Measurements from ENCODE around the gene WFS1.

Gene WFS1

DNA sequence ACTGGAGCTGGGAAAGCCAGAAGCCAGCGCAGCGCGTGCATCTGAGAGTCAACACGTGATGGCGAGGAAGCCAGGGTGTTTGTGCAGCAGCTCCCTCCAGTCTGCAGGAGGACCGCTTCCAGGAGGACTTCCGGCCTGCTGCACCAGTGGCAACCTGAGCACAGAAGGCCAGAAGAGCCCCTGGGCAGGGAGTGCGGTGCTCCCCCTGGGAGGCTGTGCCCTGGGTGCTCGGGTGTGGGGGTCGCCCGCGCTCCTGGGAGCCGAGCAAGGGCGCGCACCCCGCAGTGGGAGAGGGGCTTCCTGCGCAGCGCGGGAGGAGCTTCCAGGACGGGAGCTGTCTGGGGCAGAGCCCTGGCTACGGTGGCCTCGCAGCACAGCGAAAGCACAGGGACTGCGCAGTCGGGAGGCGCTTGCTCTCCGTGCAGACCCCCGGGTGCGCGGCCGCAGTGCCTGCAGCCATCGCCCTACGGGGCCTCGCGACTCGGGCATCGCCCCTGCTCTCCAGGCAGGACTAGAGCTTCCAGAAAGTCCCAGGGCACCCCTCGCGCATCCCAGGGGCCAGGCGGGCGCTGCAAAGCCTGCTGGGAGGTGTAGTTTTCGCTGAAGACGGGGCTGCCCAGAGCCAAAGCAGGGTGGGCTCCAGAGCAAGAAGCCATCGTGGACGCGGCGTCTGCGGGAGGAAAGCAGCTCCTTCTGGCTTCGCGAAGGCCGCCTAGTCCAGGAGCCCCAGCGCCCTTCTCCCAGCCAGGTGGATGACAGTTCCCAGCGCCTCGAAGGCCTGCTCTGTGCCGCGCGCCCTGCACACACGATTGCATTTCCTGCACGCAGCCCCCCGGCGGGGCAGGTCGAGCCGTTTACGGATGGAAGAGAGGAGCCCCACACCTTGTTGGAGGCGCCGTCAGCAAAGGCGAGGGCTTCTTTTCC lies 24.1 kb upstream of the WFS1 start:
- H3F3A ChIP-seq (ENCODE audit: low read depth) = no peaks in the 10 kb centered on the region
- H4K20me1 ChIP-seq (ENCODE audit: insufficient read depth, low read length, poor library complexity, severe bottlenecking) = no peaks in the 10 kb centered on the region
- no peaks in the 10 kb centered on the region for H3K9me3 ChIP-seq (ENCODE audit: insufficient read depth, low read depth, low read length)
- no peak overlapping the region for H3K9ac ChIP-seq (ENCODE audit: low read depth, low read length, poor library complexity, severe bottlenecking)
- no peaks in the 10 kb centered on the region for H3K79me2 ChIP-seq (ENCODE audit: insufficient read depth, low read length)
- H3K4me1 ChIP-seq (ENCODE audit: insufficient read depth, low read length, poor library complexity, severe bottlenecking) = no peaks in the 10 kb centered on the region
- no peak for TF ChIP-seq EZH2phosphoT487 (IDR thresholded peaks at IDR 0.05; ENCODE audit: borderline replicate concordance)
- TF ChIP-seq, protein P1, sequence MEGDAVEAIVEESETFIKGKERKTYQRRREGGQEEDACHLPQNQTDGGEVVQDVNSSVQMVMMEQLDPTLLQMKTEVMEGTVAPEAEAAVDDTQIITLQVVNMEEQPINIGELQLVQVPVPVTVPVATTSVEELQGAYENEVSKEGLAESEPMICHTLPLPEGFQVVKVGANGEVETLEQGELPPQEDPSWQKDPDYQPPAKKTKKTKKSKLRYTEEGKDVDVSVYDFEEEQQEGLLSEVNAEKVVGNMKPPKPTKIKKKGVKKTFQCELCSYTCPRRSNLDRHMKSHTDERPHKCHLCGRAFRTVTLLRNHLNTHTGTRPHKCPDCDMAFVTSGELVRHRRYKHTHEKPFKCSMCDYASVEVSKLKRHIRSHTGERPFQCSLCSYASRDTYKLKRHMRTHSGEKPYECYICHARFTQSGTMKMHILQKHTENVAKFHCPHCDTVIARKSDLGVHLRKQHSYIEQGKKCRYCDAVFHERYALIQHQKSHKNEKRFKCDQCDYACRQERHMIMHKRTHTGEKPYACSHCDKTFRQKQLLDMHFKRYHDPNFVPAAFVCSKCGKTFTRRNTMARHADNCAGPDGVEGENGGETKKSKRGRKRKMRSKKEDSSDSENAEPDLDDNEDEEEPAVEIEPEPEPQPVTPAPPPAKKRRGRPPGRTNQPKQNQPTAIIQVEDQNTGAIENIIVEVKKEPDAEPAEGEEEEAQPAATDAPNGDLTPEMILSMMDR (conservative IDR thresholded peaks at IDR 0.05; ENCODE audit: low read length) = no peak
- H3K27me3 ChIP-seq (ENCODE audit: insufficient read depth, low read length, poor library complexity, severe bottlenecking) = no peaks in the 10 kb centered on the region
- H3K36me3 ChIP-seq (ENCODE audit: insufficient read depth, low read length) = no peaks in the 10 kb centered on the region
- H3K9me2 ChIP-seq (replicated peaks; ENCODE audit: low read depth, low read length) = no peaks in the 10 kb centered on the region
- no peak overlapping the region for H2AFZ ChIP-seq (ENCODE audit: low read length)
- no peak overlapping the region for H3K4me2 ChIP-seq (ENCODE audit: low read depth, low read length, poor library complexity, severe bottlenecking)
- no peak overlapping the region for H3K4me3 ChIP-seq (ENCODE audit: low read length, poor library complexity, severe bottlenecking)

DNA sequence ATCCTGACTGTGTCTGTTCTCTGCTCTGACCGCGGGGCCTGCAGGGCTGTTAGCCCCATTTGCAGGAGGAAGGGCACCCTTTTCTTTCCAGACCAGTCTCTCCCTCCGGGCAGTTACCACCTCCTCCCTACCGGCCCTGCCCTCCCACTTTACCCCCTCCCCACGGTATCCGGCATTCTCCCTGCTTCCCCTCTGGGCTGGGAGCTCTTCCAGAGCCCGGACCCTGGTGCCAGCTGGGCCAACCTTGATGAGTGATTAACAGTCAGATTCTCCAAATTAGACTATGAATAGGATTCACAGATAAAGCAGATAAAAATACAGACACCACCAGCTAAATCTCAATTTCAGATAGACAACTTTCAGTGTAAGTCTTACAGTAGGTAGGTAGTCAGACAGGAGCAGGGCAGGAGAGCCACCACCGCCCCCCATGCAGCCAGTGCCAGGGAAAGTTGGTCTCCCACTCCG lies 23.4 kb upstream of the WFS1 start:
- no peaks in the 10 kb centered on the region for H3F3A ChIP-seq (ENCODE audit: low read depth)
- no peak overlapping the region for H3K4me2 ChIP-seq (ENCODE audit: low read depth, low read length, poor library complexity, severe bottlenecking)
- H3K36me3 ChIP-seq (ENCODE audit: insufficient read depth, low read length) = no peaks in the 10 kb centered on the region
- H3K79me2 ChIP-seq (ENCODE audit: insufficient read depth, low read length) = no peaks in the 10 kb centered on the region
- no peaks in the 10 kb centered on the region for H3K4me1 ChIP-seq (ENCODE audit: insufficient read depth, low read length, poor library complexity, severe bottlenecking)
- no peaks in the 10 kb centered on the region for H3K27me3 ChIP-seq (ENCODE audit: insufficient read depth, low read length, poor library complexity, severe bottlenecking)
- H3K9me3 ChIP-seq (ENCODE audit: insufficient read depth, low read depth, low read length) = no peaks in the 10 kb centered on the region
- H3K9me2 ChIP-seq (replicated peaks; ENCODE audit: low read depth, low read length) = no peaks in the 10 kb centered on the region
- no peak overlapping the region for H3K9ac ChIP-seq (ENCODE audit: low read depth, low read length, poor library complexity, severe bottlenecking)
- H4K20me1 ChIP-seq (ENCODE audit: insufficient read depth, low read length, poor library complexity, severe bottlenecking) = no peaks in the 10 kb centered on the region
- TF ChIP-seq, protein P1 (conservative IDR thresholded peaks at IDR 0.05; ENCODE audit: low read length) = no peak
- no peak for TF ChIP-seq EZH2phosphoT487 (IDR thresholded peaks at IDR 0.05; ENCODE audit: borderline replicate concordance)
- H3K4me3 ChIP-seq (ENCODE audit: low read length, poor library complexity, severe bottlenecking) = no peak overlapping the region
- H2AFZ ChIP-seq (ENCODE audit: low read length) = no peak overlapping the region

DNA sequence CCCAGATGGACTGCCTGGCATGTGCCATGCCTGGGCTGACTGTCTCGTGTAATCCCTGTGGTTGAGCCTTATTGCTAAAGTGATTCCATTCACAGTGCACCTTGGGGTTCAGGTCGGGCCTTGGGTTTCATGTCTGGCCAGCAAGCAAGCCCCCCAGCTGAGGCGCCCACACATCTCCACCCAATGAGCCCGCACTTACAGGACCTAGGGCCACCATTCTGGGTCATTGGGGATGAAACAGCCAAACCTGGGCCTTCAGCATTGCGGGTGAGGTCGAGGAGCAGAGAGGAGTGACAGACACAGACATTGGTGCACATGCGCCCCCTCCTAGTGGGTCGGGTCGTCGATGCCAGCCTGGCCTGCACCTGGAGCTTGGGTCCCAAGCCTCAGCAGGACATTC lies 21.3 kb upstream of the WFS1 start:
- Histone ChIP-seq H3K4me1 (ENCODE audit: insufficient read depth, low read length, poor library complexity, severe bottlenecking) (no peaks in the 10 kb centered on the region), H4K20me1 (ENCODE audit: insufficient read depth, low read length, poor library complexity, severe bottlenecking) (no peaks in the 10 kb centered on the region), H3F3A (ENCODE audit: low read depth) (no peaks in the 10 kb centered on the region), H3K9me2 (replicated peaks; ENCODE audit: low read depth, low read length) (no peaks in the 10 kb centered on the region), H2AFZ (ENCODE audit: low read length) (no peak overlapping the region), H3K36me3 (ENCODE audit: insufficient read depth, low read length) (no peaks in the 10 kb centered on the region), H3K4me3 (ENCODE audit: low read length, poor library complexity, severe bottlenecking) (no peak overlapping the region), H3K4me2 (ENCODE audit: low read depth, low read length, poor library complexity, severe bottlenecking) (no peak overlapping the region), H3K79me2 (ENCODE audit: insufficient read depth, low read length) (no peaks in the 10 kb centered on the region), H3K9me3 (ENCODE audit: insufficient read depth, low read depth, low read length) (no peaks in the 10 kb centered on the region), H3K27me3 (ENCODE audit: insufficient read depth, low read length, poor library complexity, severe bottlenecking) (no peaks in the 10 kb centered on the region), H3K9ac (ENCODE audit: low read depth, low read length, poor library complexity, severe bottlenecking) (no peak overlapping the region)
- TF ChIP-seq EZH2phosphoT487 (IDR thresholded peaks at IDR 0.05; ENCODE audit: borderline replicate concordance) = no peak
- TF ChIP-seq, protein P1 (conservative IDR thresholded peaks at IDR 0.05; ENCODE audit: low read length) = no peak

Measured in Loucy (cell line).